HG02938 (cell line): Measurements from ENCODE around the gene MYBL2.
A peak's percentile ranks its signal among the peaks of the same experiment; 100 is the strongest.
"Not testable (repeated sequence)": the region's sequence is repeated elsewhere in the genome, so short reads cannot be mapped to it uniquely, and the experiment has no call there.

Source experiments
- ATAC-seq: cut with Tn5 transposase; IDR thresholded peaks from one replicate; pipeline ENCODE4 v1.9.1; 2021; ENCODE audit warnings: mild to moderate bottlenecking, moderate library complexity; ENCODE audit not compliant: unreplicated experiment

The MYBL2 gene

DNA sequence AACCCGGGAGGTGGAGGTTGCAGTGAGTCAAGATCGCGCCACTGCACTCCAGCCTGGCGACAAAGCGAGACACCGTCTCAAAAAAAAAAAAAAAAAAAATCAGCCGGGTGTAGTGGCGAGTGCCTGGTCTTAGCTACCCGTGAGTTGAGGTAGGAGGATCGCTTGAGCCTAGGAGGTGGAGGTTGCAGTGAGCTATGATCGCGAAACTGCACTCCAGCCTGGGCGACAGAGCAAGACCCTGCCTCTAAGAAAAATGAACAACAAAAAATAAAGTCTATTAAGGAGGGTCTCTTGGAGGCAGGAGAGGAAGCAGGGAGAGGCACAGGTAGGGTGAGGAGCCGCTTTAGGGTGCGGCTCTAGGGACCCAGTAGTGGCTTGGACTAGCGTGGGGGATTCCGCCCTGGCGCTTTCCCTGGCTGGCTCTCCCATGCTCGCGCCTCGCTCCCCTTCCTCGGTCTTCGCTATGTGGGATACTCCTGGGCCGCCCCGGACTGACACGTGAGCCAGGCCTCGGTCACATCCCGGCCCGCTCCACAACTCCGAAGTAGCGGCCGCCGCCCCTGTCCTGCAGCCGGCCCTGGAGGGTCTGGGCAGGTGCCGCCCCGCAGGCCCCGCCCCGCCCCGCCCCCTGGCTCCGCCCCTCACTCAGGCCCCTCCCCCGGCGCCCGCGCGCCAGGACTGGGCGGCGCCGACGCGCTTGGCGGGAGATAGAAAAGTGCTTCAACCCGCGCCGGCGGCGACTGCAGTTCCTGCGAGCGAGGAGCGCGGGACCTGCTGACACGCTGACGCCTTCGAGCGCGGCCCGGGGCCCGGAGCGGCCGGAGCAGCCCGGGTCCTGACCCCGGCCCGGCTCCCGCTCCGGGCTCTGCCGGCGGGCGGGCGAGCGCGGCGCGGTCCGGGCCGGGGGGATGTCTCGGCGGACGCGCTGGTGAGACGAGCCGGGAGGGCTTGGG, at the start of gene MYBL2:
Gene MYBL2, plus strand, starts transcription at position 739 of the 953 bp plus-strand sequence. Its CDS starts 170 bp downstream, at position 909.
- ATAC-seq: peak; percentile 68

DNA sequence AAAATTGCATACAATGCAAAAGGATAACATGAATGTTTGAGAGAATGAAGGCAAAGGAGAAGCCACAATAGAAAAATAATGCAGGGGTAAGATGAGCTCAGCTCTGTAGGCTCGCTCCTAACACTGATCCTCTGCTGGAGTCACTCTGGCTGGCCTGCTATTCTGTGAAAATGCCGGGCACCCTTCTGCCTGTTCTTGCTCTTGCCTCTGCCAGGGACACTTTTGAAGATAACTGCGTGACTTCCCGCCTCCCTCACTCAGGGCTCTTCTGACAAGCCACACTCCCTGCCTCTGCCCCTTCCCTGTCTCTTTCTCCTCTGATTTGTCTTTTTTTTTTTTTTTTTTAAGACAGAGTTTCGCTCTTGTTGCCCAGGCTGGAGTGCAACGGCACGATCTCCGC, 35.3 kb upstream of the MYBL2 start:
- no peak for ATAC-seq

DNA sequence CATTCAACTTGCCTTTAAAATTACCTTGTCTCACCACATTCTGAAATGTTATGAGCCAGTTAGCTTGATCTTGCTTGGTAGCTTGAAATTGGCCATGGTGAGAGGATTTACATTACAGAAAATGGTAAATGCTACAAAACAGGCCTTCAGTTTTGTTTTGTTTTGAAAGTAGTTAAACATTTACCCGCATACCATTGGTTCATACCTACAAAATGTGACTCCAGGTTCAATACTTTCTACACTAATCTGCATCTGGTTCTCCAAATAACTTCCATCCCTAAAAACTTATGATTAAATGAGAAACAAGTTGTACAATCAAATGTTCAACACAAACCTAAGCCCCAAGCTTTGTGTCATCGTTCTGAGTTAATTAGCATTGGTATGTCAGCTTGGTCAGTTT, 30.5 kb upstream of the MYBL2 start:
- ATAC-seq: no peak

GRCh38 chr20:43642548-43642947, 24.4 kb upstream of the MYBL2 start:
- ATAC-seq: no peak

DNA sequence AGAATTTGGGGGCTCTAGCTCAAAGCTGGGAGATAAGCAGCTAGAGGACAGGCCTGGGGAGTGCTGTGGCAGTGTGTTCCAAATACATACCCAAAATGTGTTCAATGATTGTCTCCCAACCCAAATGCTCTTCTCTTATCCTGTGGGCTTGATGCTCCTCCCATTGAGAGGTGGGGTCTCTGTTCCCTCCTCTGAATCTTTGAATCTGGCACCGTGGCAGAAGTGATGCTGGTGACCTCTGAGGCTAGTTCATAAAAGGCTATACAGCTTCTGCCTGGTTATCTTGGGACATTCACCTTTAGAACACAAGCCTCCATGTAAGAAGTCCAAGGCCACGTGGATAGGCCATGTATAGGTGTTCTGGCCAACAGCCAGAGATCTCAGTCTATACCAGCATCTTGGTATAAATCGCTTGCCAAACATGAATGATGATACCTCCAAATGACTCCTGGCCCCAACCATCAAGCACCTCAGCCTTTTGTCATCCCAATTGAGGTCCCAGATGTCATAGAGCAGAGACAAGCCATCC, 15.9 kb upstream of the MYBL2 start:
- ATAC-seq: no peak

DNA sequence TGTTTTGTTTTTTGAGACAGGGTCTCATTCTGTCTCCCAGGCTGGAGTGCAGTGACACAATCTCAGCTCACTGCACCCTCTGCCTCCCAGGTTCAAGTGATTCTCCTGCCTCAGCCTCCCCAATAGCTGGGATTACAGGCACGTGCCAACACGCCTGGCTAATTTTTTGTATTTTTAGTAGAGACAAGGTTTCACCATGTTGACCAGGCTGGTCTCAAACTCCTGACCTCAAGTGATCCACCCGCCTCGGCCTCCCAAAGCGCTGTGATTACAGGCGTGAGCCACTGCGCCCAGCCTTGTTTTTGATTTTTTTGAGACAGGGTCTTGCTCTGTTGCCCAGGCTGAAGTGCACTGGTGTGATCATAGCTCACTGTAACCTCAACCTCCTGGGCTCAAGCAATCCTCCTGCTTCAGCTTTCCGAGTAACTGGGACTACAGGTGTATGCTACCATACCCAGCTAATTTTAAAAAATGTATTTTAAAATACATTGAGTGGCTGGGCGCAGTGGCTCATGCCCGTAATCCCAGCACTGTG, 15.2 kb upstream of the MYBL2 start:
- not testable (repeated sequence) for ATAC-seq

DNA sequence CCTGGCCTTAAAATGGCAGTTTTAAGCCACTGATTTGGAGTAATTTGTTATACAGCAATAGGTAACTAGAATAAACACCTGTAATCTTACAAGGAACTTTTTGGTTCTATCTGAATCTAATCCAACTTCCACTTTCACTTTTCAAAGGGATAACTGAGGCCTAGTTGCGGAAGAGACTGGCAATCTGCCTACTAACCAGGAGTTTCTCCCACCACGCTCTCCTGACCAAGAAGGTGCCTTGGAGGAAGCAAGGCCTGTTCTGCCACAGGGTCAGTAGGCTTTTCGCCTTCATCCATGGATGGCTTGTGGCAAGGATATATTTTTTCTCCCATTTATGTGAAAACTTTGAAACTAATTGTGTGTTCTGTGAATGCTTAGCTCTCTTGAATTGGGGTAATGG, 12.9 kb upstream of the MYBL2 start:
- no peak for ATAC-seq

DNA sequence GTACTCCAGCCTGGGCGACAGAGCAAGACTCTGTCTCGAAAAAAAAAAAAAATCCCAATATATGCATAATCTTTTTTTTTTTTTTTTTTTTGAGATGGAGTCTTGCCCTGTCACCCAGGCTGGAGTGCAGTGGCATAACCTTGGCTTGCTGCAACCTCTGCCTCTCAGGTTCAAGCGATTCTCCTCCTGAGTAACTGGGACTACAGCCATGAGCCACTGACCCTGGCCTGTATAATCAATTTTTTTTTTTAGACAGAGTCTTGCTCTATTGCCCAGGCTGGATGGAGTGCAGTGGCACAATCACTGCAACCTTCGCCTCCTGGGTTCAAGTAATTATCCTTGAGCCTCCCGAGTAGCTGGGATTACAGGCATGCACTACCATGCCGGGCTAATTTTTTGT, 11.7 kb upstream of the MYBL2 start:
- not testable (repeated sequence) for ATAC-seq

GRCh38 chr20:43655937-43656336, 11.0 kb upstream of the MYBL2 start:
- no peak for ATAC-seq

DNA sequence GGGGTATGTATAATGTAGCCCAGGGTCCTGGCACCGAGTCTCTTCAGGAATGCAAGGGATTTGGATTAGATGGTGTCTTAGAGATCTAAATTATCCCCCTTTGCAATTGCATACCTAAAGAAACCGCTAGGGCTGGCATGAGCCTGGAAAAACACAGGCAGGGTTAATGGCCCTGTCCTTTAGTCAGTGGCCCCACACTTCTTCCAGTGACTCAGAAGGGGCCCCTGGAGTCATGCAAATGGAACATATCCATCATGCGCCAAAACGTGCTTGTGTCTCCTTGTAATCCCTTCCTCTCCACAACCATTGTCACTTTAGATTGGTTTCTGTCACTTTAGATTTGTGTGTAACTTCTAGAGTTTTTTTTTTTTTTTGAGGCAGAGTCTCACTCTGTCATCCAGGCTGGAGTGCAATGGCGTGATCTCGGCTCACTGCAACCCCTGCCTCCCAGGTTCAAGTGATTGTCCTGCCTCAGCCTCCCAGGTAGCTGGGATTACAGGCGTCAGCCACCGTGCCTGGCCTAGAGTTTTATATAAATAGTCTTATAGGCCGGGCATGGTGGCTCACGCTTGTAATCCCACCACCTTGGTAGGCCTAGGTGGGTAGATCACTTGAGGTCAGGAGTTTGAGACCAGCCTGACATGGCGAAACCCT, 8.7 kb upstream of the MYBL2 start:
- no peak for ATAC-seq

DNA sequence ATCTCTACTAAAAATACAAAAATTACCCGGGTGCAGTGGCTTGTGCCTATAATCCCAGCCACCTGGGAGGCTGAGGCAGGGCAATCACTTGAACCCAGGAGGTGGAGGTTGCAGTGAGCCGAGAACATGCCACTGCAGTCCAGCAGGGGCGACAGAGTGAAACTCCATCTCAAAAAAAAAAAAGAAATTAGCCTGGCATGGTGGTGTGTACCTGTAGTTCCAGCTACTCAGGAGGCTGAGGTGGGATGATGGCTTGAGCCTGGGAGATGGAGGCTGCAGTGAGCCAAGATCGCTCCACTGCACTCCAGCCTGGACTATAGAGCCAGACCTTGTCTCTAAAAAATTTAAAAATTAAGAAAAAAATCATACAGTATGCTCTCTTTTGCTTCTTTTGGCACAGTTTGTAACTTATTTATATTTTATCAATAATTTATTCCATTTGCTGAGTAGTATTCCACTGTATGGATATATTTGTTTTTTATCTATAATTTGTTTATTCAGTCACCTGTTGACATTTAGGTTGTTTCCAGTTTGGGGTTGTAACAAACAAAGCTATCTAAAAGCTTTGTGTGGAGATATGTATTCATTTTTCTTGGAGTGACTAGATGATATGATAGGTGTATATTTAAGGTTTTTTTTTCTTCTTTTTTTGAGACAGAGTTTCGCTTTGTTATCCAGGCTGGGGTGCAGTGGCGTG, 8.0 kb upstream of the MYBL2 start:
- ATAC-seq: no peak

GRCh38 chr20:43662943-43663655, 3.8 kb upstream of the MYBL2 start:
- no peak for ATAC-seq

- no peak for ATAC-seq
Measured at GRCh38 chr20:43665466-43666176, 1.3 kb upstream of the MYBL2 start.

GRCh38 chr20:43667341-43668132, 623 bp downstream of the MYBL2 start:
- peak; percentile 20 for ATAC-seq

DNA sequence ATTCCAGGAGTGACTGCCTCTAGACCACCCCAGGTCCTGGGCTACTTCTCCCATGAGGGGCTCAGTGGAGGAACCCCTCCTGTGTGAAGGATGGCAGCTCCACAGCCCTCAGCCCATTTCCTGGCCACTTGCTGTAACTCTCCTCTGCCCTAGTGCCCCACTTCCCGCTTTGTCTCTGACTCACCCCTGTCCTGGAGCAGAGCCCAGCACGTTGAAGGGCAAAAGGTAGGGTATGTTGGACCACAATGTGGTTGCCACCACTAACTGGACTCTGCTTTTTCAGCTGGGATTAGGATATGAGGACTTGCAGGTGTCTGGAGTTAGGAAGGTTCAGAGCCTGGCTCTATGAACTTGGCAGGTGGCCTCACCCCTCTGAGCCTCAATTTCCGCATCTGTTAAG, 2.4 kb downstream of the MYBL2 start:
- no peak for ATAC-seq

DNA sequence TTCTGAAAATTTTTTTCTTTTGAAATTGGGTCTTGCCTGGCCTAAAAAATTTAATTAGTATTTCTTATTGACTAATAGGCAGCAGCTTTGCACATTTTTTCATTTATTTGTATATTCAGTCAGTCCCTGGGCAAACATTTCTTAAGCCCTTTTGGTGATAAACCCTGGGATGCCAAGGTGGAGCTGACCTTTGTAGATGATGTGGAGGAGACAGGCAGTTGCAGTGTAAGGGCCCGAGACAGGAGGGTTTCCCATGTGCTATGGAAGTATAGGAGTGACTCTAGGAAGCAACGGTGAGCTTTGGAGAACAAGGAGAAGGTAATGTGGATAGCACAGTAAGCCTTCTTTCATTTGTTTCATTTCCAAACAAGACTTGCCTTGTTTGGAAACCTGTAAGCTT, 3.5 kb downstream of the MYBL2 start:
- ATAC-seq: no peak

DNA sequence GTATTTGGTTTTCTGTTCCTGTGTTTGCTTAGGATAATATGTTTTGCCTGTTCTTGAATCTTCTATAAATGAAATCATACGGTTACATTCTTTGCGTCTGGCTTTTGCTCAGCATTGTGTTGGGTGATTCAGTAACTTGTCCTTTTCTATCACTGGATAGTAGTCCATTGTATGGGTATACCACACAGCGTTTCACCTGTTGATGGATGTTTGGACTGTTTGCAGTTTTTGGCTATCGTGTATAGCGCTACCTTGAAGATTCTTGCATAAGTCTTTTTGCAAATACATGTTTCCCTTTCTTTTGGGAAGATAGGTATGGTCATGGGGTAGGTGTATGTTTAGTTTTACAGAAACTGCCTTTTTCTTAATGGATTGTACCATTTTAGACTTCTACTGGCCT, 9.5 kb downstream of the MYBL2 start:
- ATAC-seq: no peak

DNA sequence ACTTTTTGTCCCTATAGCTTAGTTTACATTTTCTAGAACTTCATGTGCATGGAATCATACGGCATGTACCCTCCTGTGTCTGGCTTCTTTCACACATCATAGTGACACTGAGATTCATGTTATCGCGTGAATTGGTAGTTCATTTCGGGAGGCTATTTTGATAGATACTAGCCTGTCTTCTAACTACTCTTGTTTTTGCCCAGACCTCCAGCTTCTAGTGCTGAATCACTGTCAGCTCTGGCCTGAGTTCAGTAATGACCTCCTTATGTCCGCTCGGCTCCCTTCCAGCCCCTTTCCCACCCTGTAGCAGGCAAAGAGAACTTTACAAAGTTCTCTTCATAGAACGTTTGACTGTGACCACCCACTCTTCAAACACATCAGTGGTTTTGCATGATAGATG, 14.1 kb downstream of the MYBL2 start:
- ATAC-seq: no peak

GRCh38 chr20:43681468-43681942, 14.6 kb downstream of the MYBL2 start:
- no peak for ATAC-seq
